ENCODE measurements around the gene STX5. TPM values are rescaled to one million over a fixed set of nuclear protein-coding genes. Genes with fewer than 3 reads are reported as not detected.

Gene STX5
- total and polyA plus RNA-seq, 9 of the 15 experiments (the other 6 are each of a cell fraction or from before 2014, with no cell fraction given) = 2.8 to 28.6 (median 23.7) TPM

DNA sequence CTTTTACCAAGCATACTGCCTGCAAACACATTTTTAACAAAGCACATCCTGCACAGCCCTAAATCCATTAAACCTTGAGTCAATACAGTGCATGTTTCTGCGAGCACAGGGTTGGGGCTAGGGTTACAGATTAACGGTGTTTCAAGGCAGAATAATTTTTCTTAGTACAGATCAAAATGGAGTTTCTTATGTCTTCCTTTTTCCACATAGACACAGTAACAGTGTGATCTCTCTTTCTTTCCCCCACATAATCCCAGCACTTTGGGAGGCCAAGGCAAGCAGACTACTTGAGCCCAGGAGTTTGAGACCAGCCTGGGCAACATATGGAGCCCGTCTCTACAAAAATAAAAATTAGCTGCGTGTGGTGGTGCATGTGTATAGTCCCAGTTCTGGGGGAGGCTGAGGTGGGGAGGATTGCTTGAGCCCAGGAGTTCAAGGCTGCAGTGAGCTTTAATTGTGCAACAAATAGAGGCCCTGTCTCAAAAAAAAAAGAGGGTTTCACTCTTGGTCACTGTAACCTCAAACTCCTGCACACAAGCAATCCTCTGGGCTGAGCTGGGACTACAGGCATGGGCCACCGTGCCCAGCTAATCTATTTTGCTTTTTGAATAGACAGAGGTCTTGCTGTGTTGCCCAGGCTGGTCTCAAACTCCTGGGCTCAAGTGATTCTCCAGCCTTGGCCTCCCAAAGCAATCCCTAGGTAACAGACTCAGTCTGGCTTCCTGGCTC is 29.1 kb upstream of the STX5 start (continued):
- TF ChIP-seq, protein P1, sequence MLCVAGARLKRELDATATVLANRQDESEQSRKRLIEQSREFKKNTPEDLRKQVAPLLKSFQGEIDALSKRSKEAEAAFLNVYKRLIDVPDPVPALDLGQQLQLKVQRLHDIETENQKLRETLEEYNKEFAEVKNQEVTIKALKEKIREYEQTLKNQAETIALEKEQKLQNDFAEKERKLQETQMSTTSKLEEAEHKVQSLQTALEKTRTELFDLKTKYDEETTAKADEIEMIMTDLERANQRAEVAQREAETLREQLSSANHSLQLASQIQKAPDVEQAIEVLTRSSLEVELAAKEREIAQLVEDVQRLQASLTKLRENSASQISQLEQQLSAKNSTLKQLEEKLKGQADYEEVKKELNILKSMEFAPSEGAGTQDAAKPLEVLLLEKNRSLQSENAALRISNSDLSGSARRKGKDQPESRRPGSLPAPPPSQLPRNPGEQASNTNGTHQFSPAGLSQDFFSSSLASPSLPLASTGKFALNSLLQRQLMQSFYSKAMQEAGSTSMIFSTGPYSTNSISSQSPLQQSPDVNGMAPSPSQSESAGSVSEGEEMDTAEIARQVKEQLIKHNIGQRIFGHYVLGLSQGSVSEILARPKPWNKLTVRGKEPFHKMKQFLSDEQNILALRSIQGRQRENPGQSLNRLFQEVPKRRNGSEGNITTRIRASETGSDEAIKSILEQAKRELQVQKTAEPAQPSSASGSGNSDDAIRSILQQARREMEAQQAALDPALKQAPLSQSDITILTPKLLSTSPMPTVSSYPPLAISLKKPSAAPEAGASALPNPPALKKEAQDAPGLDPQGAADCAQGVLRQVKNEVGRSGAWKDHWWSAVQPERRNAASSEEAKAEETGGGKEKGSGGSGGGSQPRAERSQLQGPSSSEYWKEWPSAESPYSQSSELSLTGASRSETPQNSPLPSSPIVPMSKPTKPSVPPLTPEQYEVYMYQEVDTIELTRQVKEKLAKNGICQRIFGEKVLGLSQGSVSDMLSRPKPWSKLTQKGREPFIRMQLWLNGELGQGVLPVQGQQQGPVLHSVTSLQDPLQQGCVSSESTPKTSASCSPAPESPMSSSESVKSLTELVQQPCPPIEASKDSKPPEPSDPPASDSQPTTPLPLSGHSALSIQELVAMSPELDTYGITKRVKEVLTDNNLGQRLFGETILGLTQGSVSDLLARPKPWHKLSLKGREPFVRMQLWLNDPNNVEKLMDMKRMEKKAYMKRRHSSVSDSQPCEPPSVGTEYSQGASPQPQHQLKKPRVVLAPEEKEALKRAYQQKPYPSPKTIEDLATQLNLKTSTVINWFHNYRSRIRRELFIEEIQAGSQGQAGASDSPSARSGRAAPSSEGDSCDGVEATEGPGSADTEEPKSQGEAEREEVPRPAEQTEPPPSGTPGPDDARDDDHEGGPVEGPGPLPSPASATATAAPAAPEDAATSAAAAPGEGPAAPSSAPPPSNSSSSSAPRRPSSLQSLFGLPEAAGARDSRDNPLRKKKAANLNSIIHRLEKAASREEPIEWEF (CRISPR knock-in tag; IDR thresholded peaks at IDR 0.05) = no peak
- TF ChIP-seq ZFX (CRISPR knock-in tag; IDR thresholded peaks at IDR 0.05) (no peak), ESRRA (IDR thresholded peaks at IDR 0.05; ENCODE audit: borderline replicate concordance, low read depth) (no peak), TBP (optimal IDR thresholded peaks at IDR 0.05; ENCODE audit: low read depth, low read length) (no peak), EP400 (IDR thresholded peaks at IDR 0.05) (no peak), ZNF140 (CRISPR knock-in tag; IDR thresholded peaks at IDR 0.05) (0 out of 2 replicates have a peak, but pooled peaks have one; percentile 35), TCF7 (IDR thresholded peaks at IDR 0.05; ENCODE audit: borderline replicate concordance) (no peak), ZNF551 (CRISPR knock-in tag; IDR thresholded peaks at IDR 0.05) (no peak)
- TF ChIP-seq, protein P2, sequence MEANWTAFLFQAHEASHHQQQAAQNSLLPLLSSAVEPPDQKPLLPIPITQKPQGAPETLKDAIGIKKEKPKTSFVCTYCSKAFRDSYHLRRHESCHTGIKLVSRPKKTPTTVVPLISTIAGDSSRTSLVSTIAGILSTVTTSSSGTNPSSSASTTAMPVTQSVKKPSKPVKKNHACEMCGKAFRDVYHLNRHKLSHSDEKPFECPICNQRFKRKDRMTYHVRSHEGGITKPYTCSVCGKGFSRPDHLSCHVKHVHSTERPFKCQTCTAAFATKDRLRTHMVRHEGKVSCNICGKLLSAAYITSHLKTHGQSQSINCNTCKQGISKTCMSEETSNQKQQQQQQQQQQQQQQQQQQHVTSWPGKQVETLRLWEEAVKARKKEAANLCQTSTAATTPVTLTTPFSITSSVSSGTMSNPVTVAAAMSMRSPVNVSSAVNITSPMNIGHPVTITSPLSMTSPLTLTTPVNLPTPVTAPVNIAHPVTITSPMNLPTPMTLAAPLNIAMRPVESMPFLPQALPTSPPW (CRISPR knock-in tag; IDR thresholded peaks at IDR 0.05) = no peak
- TF ChIP-seq, protein P3, sequence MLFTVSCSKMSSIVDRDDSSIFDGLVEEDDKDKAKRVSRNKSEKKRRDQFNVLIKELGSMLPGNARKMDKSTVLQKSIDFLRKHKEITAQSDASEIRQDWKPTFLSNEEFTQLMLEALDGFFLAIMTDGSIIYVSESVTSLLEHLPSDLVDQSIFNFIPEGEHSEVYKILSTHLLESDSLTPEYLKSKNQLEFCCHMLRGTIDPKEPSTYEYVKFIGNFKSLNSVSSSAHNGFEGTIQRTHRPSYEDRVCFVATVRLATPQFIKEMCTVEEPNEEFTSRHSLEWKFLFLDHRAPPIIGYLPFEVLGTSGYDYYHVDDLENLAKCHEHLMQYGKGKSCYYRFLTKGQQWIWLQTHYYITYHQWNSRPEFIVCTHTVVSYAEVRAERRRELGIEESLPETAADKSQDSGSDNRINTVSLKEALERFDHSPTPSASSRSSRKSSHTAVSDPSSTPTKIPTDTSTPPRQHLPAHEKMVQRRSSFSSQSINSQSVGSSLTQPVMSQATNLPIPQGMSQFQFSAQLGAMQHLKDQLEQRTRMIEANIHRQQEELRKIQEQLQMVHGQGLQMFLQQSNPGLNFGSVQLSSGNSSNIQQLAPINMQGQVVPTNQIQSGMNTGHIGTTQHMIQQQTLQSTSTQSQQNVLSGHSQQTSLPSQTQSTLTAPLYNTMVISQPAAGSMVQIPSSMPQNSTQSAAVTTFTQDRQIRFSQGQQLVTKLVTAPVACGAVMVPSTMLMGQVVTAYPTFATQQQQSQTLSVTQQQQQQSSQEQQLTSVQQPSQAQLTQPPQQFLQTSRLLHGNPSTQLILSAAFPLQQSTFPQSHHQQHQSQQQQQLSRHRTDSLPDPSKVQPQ (CRISPR knock-in tag; IDR thresholded peaks at IDR 0.05; ENCODE audit: borderline replicate concordance) = no peak
- TF ChIP-seq, protein P4, sequence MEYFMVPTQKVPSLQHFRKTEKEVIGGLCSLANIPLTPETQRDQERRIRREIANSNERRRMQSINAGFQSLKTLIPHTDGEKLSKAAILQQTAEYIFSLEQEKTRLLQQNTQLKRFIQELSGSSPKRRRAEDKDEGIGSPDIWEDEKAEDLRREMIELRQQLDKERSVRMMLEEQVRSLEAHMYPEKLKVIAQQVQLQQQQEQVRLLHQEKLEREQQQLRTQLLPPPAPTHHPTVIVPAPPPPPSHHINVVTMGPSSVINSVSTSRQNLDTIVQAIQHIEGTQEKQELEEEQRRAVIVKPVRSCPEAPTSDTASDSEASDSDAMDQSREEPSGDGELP (CRISPR knock-in tag; IDR thresholded peaks at IDR 0.05; ENCODE audit: borderline replicate concordance) = no peak

Measured in K562 (cell line).